Measurements from ENCODE around the gene DGKH. TPM values are rescaled to one million over a fixed set of nuclear protein-coding genes. Genes with fewer than 3 reads are reported as not detected.
"Not testable (repeated sequence)": the region's sequence is repeated elsewhere in the genome, so short reads cannot be mapped to it uniquely, and the experiment has no call there.

Gene DGKH
- total RNA-seq, 2 experiments from 2014 or later: 8.9 to 11.6 TPM

- H3K9me3 Mint-ChIP-seq: no peaks in the 10 kb centered on the region
- H3K27ac Mint-ChIP-seq: no peak overlapping the region
- CTCF ChIA-PET: no interaction called here
These were observed 105.0 kb downstream of the DGKH start for GRCh38 chr13:42153199-42154113.

DNA sequence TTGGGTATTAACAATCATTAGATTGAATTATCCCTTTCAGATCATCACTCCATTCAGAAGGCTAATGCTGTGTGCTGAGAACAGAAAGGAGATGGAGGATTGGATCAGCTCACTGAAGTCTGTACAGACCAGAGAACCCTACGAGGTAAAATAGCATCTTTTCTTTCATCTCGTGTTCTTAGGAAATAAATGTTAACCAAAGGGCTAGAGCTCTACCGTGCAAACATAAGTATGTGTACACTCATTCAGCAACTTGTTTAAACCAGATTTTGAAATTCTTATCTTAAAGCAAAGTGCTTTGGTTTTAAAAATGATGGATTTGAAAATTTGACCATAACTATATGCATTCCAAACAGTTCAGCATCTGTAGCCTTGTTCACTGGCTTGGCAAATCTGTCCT is 106.8 kb downstream of the DGKH start:
- Mint-ChIP-seq H3K27ac (no peak overlapping the region), H3K27me3 (no peaks in the 10 kb centered on the region), H3K9me3 (no peaks in the 10 kb centered on the region), H3K36me3 (peaks cover 18% of the 10 kb centered on the region), H3K4me3 (no peak overlapping the region), H3K4me1 (ENCODE audit: low read depth) (peaks cover 6% of the 10 kb centered on the region)
- ChIA-PET POLR2A (no interaction called here), CTCF (no interaction called here)
- DNase-seq: no peak
- intact Hi-C loops (cut with micrococcal nuclease): no loop called here

More at GRCh38 chr13:42153199-42154113, 105.0 kb downstream of the DGKH start:
- intact Hi-C loops (cut with micrococcal nuclease): no loop called here
- peaks cover 11% of the 10 kb centered on the region for H3K4me1 Mint-ChIP-seq (ENCODE audit: low read depth)
- peaks cover 12% of the 10 kb centered on the region for H3K36me3 Mint-ChIP-seq
- DNase-seq: no peak
- H3K27me3 Mint-ChIP-seq: no peaks in the 10 kb centered on the region
- no peak overlapping the region for H3K4me3 Mint-ChIP-seq
- POLR2A ChIA-PET: no interaction called here

GRCh38 chr13:42163338-42163737 is 114.9 kb downstream of the DGKH start:
- POLR2A ChIA-PET; intact Hi-C loops (cut with micrococcal nuclease); H3K9me3 Mint-ChIP-seq; H3K4me3 Mint-ChIP-seq; CTCF ChIA-PET; DNase-seq; H3K27ac Mint-ChIP-seq; H3K27me3 Mint-ChIP-seq; H3K4me1 Mint-ChIP-seq (ENCODE audit: low read depth): not testable (repeated sequence)
- H3K36me3 Mint-ChIP-seq: peaks cover 19% of the 10 kb centered on the region

- H3K36me3 Mint-ChIP-seq: peaks cover 22% of the 10 kb centered on the region
- not testable (repeated sequence) for H3K27me3 Mint-ChIP-seq
These were observed 115.5 kb downstream of the DGKH start for GRCh38 chr13:42163910-42164309.

DNA sequence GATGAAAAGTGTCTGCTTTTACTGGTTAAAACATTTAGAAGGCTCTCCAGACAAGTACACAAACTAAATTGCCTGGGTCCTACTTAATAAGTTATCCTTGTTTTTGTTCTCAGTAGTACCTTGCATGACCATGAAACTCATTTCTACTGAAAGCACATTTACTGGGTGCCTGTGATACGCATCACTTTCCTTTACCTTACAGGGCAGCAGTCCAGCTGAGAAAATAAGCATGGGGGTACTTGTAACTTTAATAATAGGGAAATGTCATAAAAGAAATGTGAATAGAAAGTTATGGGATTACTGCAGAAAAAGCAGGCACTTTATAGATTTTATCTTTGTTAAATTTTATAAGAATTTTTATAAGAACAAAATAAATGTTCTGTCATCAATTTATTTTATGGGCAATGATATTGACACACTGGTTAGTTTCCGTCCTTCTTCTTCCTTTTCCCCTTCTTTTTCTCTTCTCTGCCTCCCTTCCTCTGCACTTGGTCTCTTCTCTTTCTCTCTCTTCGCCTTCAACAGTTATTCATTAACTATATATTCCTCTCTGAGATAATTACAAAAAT is 116.2 kb downstream of the DGKH start:
- intact Hi-C loops (cut with micrococcal nuclease): no loop called here
- Mint-ChIP-seq H3K9me3 (no peaks in the 10 kb centered on the region), H3K4me3 (no peak overlapping the region), H3K4me1 (ENCODE audit: low read depth) (no peaks in the 10 kb centered on the region), H3K36me3 (peaks cover 26% of the 10 kb centered on the region), H3K27me3 (no peaks in the 10 kb centered on the region), H3K27ac (no peak overlapping the region)
- DNase-seq: no peak
- ChIA-PET POLR2A (no interaction called here), CTCF (no interaction called here)

More at GRCh38 chr13:42163910-42164309, 115.5 kb downstream of the DGKH start:
- H3K9me3 Mint-ChIP-seq; H3K27ac Mint-ChIP-seq; POLR2A ChIA-PET; H3K4me3 Mint-ChIP-seq; CTCF ChIA-PET; intact Hi-C loops (cut with micrococcal nuclease); H3K4me1 Mint-ChIP-seq (ENCODE audit: low read depth); DNase-seq: not testable (repeated sequence)

- intact Hi-C loops (cut with micrococcal nuclease): no loop called here
- Mint-ChIP-seq H3K36me3 (peaks cover 10% of the 10 kb centered on the region), H3K27ac (no peak overlapping the region), H3K9me3 (no peaks in the 10 kb centered on the region), H3K4me1 (ENCODE audit: low read depth) (no peaks in the 10 kb centered on the region), H3K27me3 (no peaks in the 10 kb centered on the region), H3K4me3 (no peak overlapping the region)
- ChIA-PET CTCF (no interaction called here), POLR2A (no interaction called here)
- no peak for DNase-seq
These were observed 120.0 kb downstream of the DGKH start for GRCh38 chr13:42168496-42168895.

DNA sequence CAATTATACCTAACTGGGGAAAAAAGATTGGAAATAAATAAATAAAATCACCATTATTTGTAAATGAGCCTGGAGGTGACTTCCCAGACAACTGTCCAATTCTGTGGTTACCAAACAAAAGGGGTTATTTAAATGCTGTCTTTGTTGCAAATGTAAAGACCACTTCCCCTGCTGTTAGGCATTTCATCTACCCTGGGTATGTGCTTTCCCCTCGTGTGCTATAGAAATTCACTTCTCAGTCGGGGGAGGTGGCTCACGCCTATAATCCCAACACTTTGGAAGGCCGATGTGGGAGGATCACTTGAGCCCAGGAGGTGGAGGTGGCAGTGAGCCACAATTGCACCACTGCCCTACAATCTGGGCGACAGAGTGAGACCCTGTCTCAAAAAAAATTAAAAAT is 121.6 kb downstream of the DGKH start:
- intact Hi-C loops (cut with micrococcal nuclease): no loop called here
- ChIA-PET POLR2A (no interaction called here), CTCF (no interaction called here)
- Mint-ChIP-seq H3K27ac (no peak overlapping the region), H3K36me3 (peaks cover 21% of the 10 kb centered on the region), H3K4me1 (ENCODE audit: low read depth) (no peaks in the 10 kb centered on the region), H3K4me3 (no peak overlapping the region), H3K9me3 (no peaks in the 10 kb centered on the region), H3K27me3 (no peaks in the 10 kb centered on the region)
- no peak for DNase-seq

- intact Hi-C loops (cut with micrococcal nuclease): no loop called here
- Mint-ChIP-seq H3K4me3 (no peak overlapping the region), H3K27me3 (no peaks in the 10 kb centered on the region), H3K4me1 (ENCODE audit: low read depth) (peaks cover 3% of the 10 kb centered on the region), H3K9me3 (no peaks in the 10 kb centered on the region), H3K36me3 (peaks cover 22% of the 10 kb centered on the region), H3K27ac (no peak overlapping the region)
- DNase-seq: no peak
- CTCF ChIA-PET: no interaction called here
- POLR2A ChIA-PET: no interaction called here
These were observed 125.4 kb downstream of the DGKH start for GRCh38 chr13:42173789-42174343.

DNA sequence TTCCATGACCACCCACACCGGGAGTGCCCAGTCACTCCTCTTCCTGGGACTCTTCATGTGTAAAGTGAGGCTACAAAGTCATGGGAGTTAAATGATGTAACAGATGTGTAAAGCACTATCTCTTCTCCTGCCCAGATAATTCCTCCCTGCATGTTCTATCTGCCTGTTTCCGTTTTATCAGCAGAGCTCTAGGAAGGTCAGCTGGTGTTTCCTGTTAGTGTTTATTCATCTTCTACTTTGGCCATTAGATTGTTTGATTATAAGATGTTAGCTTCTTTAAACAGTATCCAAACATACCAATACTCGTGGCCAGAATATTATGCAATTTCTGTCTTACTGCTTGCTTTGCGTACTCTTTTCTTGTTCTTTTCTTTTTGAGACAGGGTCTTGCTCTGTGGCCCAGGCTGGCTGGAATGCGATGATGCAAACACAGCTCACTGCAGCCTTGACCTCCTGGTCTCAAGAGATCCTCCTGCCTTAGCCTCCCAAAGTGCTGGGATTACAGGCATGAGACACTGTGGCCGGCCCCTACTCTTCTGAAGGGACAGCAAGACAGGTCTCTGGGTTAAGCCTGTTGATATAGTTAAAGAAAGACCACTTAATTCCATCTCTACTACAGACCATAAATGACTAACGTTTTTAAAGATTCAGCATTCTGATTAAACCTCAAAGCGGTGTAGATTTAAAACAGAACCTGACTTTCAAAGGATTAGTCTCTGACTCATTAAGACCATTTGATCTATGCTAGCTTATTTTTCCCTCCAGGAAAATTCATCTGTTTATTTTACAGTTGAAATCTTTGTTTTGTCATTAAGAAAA is 126.1 kb downstream of the DGKH start:
- DNase-seq: no peak
- CTCF ChIA-PET: no interaction called here
- POLR2A ChIA-PET: no interaction called here
- peaks cover 3% of the 10 kb centered on the region for H3K4me1 Mint-ChIP-seq (ENCODE audit: low read depth)
- H3K36me3 Mint-ChIP-seq: peaks cover 17% of the 10 kb centered on the region
- H3K27ac Mint-ChIP-seq: no peak overlapping the region
- H3K27me3 Mint-ChIP-seq: no peaks in the 10 kb centered on the region
- no peak overlapping the region for H3K4me3 Mint-ChIP-seq
- intact Hi-C loops (cut with micrococcal nuclease): no loop called here
- no peaks in the 10 kb centered on the region for H3K9me3 Mint-ChIP-seq

GRCh38 chr13:42176294-42176693 is 127.8 kb downstream of the DGKH start:
- H3K4me1 Mint-ChIP-seq (ENCODE audit: low read depth): peaks cover 3% of the 10 kb centered on the region

DNA sequence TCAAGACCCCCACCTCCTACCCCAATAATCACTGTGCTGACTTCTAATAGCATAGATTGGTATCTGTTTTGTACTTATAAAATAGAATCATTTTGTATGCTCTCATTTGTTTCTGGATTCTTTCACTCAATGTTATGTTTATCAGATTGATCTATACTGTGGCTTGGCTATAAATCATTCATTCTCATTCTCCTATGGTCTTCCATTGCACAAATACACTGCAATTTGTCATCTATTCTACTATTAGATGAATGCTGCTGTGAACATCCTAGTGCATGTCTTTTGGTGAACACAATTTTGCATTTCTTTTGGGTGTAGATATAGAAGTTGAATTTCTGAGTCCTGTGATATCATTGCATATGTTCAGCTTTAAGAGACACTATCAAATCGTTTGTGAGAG is 128.7 kb downstream of the DGKH start:
- Mint-ChIP-seq H3K4me1 (ENCODE audit: low read depth) (peaks cover 3% of the 10 kb centered on the region), H3K9me3 (no peaks in the 10 kb centered on the region), H3K27ac (no peak overlapping the region), H3K4me3 (no peak overlapping the region), H3K27me3 (no peaks in the 10 kb centered on the region), H3K36me3 (peaks cover 24% of the 10 kb centered on the region)
- intact Hi-C loops (cut with micrococcal nuclease): no loop called here
- no peak for DNase-seq
- CTCF ChIA-PET: interaction anchor here (0.6 kb wide), 1 partner anchor 23 kb away, joined by 3 read pairs; no protein-coding TSS in a partner anchor
- POLR2A ChIA-PET: no interaction called here

More at GRCh38 chr13:42176294-42176693, 127.8 kb downstream of the DGKH start:
- intact Hi-C loops (cut with micrococcal nuclease): no loop called here
- H3K9me3 Mint-ChIP-seq: no peaks in the 10 kb centered on the region
- no peak overlapping the region for H3K27ac Mint-ChIP-seq
- H3K27me3 Mint-ChIP-seq: no peaks in the 10 kb centered on the region
- CTCF ChIA-PET: no interaction called here
- H3K36me3 Mint-ChIP-seq: peaks cover 21% of the 10 kb centered on the region
- DNase-seq: no peak
- POLR2A ChIA-PET: no interaction called here
- H3K4me3 Mint-ChIP-seq: no peak overlapping the region

- no peak overlapping the region for H3K27ac Mint-ChIP-seq
- H3K4me3 Mint-ChIP-seq: no peak overlapping the region
- DNase-seq: no peak
- peaks cover under 1% of the 10 kb centered on the region for H3K4me1 Mint-ChIP-seq (ENCODE audit: low read depth)
- ChIA-PET POLR2A (no interaction called here), CTCF (no interaction called here)
- peaks cover 14% of the 10 kb centered on the region for H3K36me3 Mint-ChIP-seq
- H3K27me3 Mint-ChIP-seq: no peaks in the 10 kb centered on the region
- H3K9me3 Mint-ChIP-seq: no peaks in the 10 kb centered on the region
- intact Hi-C loops (cut with micrococcal nuclease): no loop called here
These were observed 133.0 kb downstream of the DGKH start for GRCh38 chr13:42181381-42181953.

Data from activated CD4-positive, alpha-beta memory T cell treated with anti-CD3 and anti-CD28 coated beads for 36 hours (primary cell).